Liver (tissue), 9 donors: Measurements from ENCODE around the gene CLGN. TPM values are rescaled to one million over a fixed set of nuclear protein-coding genes. Genes with fewer than 3 reads are reported as not detected.

Experiments used
- DNase-seq: peaks from one replicate; pipeline ENCODE4 v3.0.0-alpha.2; 2017; ENCODE audit warnings: low spot score
- H3K27ac ChIP-seq, 2 donors: one replicate each; pipeline ENCODE4 v1.7.0; 2013; ENCODE audit warnings: inconsistent platforms in 2 of 2, low read length in 2 of 2, control low read depth in 1 of 2, low read depth in 1 of 2, mild to moderate bottlenecking in 1 of 2
- H3K27me3 ChIP-seq, 4 donors: one replicate each; pipeline versions ENCODE4 v1.6.1 to v1.7.0; 2013; ENCODE audit warnings: low read length in 3 of 4, inconsistent platforms in 1 of 4, mild to moderate bottlenecking in 1 of 4, moderate library complexity in 1 of 4; ENCODE audit not compliant: control insufficient read depth in 4 of 4, insufficient read depth in 4 of 4
- H3K36me3 ChIP-seq, 4 donors: one replicate each; pipeline versions ENCODE4 v1.6.1 to v1.7.0; 2013; ENCODE audit warnings: low read length in 3 of 4, mild to moderate bottlenecking in 3 of 4, low read depth in 1 of 4, moderate library complexity in 1 of 4; ENCODE audit not compliant: control insufficient read depth in 4 of 4, insufficient read depth in 3 of 4
- H3K4me1 ChIP-seq, 4 donors: one replicate each; pipeline versions ENCODE4 v1.6.1 to v1.7.0; 2013; ENCODE audit warnings: low read length in 3 of 4, mild to moderate bottlenecking in 3 of 4, moderate library complexity in 1 of 4; ENCODE audit not compliant: control insufficient read depth in 4 of 4, insufficient read depth in 4 of 4
- H3K4me3 ChIP-seq, 3 donors: one replicate each; pipeline versions ENCODE4 v1.6.1 to v1.7.0; 2013; ENCODE audit warnings: low read length in 3 of 3, control low read depth in 1 of 3, low read depth in 1 of 3, mild to moderate bottlenecking in 1 of 3
- H3K9ac ChIP-seq, 2 donors: one replicate each; pipeline ENCODE4 v1.7.0; 2013; ENCODE audit warnings: low read length in 2 of 2, mild to moderate bottlenecking in 2 of 2, moderate library complexity in 2 of 2, control low read depth in 1 of 2, low read depth in 1 of 2
- H3K9me3 ChIP-seq, 4 donors: one replicate each; pipeline versions ENCODE4 v1.6.1 to v1.7.0; 2013; ENCODE audit warnings: low read length in 3 of 4; ENCODE audit not compliant: control insufficient read depth in 4 of 4
- GABPA ChIP-seq, 2 donors: IDR thresholded peaks in 1 of 2; conservative IDR thresholded peaks in 1 of 2; 2 replicates each; pipeline ENCODE4 v1.6.1; 2016; ENCODE audit warnings: antibody characterized with exemption in 2 of 2, mild to moderate bottlenecking in 1 of 2, moderate library complexity in 1 of 2
- HNF4A ChIP-seq, 2 donors: conservative IDR thresholded peaks; 2 replicates each; pipeline ENCODE4 v1.6.1; 2016; ENCODE audit warnings: antibody characterized with exemption in 2 of 2, mild to moderate bottlenecking in 2 of 2
- NR2F2 ChIP-seq: IDR thresholded peaks from 2 replicates; pipeline ENCODE4 v1.6.1; 2016; ENCODE audit warnings: antibody characterized with exemption
- RAD21 ChIP-seq, 2 donors: IDR thresholded peaks; 2 replicates each; pipeline ENCODE4 v1.6.1; 2016; ENCODE audit warnings: antibody characterized with exemption in 2 of 2, mild to moderate bottlenecking in 2 of 2
- TAF1 ChIP-seq: conservative IDR thresholded peaks from 2 replicates; pipeline ENCODE4 v1.6.1; 2016; ENCODE audit warnings: antibody characterized with exemption, mild to moderate bottlenecking
- ZBTB33 ChIP-seq: IDR thresholded peaks from 2 replicates; pipeline ENCODE4 v1.6.1; 2016; ENCODE audit warnings: antibody characterized with exemption
- WGBS: extraction: QIAGEN DNeasy Blood & Tissue Kit; methylation state at CpG from one replicate; pipeline ENCODE4 v1.1.7; 2013; 5-methylcytosine and 5-hydroxymethylcytosine counted together
- polyA plus RNA-seq, 2 donors: library from polyadenylated mRNA; stranded (reverse) in 1 of 2; unstranded in 1 of 2; fragments of 200-250 nt in 1 of 2; fragments of >200 nt in 1 of 2; fragmentation: Nextera tagmentation in 1 of 2; extraction: Ambion mirVana in 1 of 2; gene quantifications; one replicate each; pipeline versions ENCODE4 v1.2.1 to v1.2.3, GENCODE V29; 2013 to 2015
- total RNA-seq, 2 donors: library from RNA; depleted of rRNA; stranded (reverse); fragments of >200 nt; gene quantifications; one replicate each; pipeline ENCODE4 v1.2.3, GENCODE V29; 2014
- TF ChIP-seq, protein P1 (sequence below): fragments of 150-350 bp; IDR thresholded peaks from 2 replicates; pipeline ENCODE4 v1.5.1; 2017; ENCODE audit warnings: improper control_type of control experiment, low read depth, low read length; ENCODE audit not compliant: missing input control
- TF ChIP-seq, protein P2 (sequence below): IDR thresholded peaks from 2 replicates; pipeline ENCODE4 v1.6.1; 2016; ENCODE audit warnings: antibody characterized with exemption, mild to moderate bottlenecking
- TF ChIP-seq, protein P3 (sequence below): IDR thresholded peaks from 2 replicates; pipeline ENCODE4 v1.6.1; 2016; ENCODE audit warnings: antibody characterized with exemption
- TF ChIP-seq, protein P4 (sequence below): IDR thresholded peaks from 2 replicates; pipeline ENCODE4 v1.6.1; 2016; ENCODE audit warnings: antibody characterized with exemption
- donor health status: healthy.
- donor health status: healthy.
- donor health status: healthy.
- donor health status: healthy.
- donor health status: healthy.

Gene CLGN
- total and polyA plus RNA-seq, 4 donors = 1.0 to 8.2 (median 5.0) TPM

DNA sequence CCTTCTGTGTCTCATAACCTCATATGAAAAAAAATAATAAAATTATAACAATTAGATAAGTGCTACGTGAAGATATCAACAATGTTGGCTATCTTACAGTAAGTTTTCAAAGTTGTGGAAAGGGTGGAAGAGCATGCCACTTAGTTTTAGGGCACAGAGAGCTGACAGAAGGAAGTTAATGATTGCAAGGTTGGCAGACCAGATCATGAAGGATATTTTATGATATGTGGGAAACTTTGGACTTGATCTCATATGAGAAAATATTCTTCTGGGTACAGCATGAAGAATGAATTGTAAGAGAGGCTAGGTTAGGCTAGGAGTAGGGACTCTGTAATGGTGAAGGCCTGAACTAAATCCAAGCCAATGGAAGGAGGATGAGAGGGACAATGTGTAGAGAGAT is 36.2 kb upstream of the CLGN start (continued):
- no peak for TF ChIP-seq NR2F2
- TF ChIP-seq GABPA (IDR thresholded peaks at IDR 0.05 in 1 of 2, conservative IDR thresholded peaks at IDR 0.05 in 1 of 2) = no peak

- no peak overlapping the region for H3K4me3 ChIP-seq
- no peaks in the 10 kb centered on the region for H3K4me1 ChIP-seq
- H3K9me3 ChIP-seq = no peaks in the 10 kb centered on the region
- no peak overlapping the region for H3K27ac ChIP-seq
- no peaks in the 10 kb centered on the region for H3K27me3 ChIP-seq
- TF ChIP-seq HNF4A (conservative IDR thresholded peaks at IDR 0.05) (no peak), TAF1 (no peak), GABPA (IDR thresholded peaks at IDR 0.05 in 1 of 2, conservative IDR thresholded peaks at IDR 0.05 in 1 of 2) (no peak), ZBTB33 (no peak), RAD21 (IDR thresholded peaks at IDR 0.05) (no peak)
- TF ChIP-seq, protein P1, sequence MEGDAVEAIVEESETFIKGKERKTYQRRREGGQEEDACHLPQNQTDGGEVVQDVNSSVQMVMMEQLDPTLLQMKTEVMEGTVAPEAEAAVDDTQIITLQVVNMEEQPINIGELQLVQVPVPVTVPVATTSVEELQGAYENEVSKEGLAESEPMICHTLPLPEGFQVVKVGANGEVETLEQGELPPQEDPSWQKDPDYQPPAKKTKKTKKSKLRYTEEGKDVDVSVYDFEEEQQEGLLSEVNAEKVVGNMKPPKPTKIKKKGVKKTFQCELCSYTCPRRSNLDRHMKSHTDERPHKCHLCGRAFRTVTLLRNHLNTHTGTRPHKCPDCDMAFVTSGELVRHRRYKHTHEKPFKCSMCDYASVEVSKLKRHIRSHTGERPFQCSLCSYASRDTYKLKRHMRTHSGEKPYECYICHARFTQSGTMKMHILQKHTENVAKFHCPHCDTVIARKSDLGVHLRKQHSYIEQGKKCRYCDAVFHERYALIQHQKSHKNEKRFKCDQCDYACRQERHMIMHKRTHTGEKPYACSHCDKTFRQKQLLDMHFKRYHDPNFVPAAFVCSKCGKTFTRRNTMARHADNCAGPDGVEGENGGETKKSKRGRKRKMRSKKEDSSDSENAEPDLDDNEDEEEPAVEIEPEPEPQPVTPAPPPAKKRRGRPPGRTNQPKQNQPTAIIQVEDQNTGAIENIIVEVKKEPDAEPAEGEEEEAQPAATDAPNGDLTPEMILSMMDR = no peak
- TF ChIP-seq, protein P2, sequence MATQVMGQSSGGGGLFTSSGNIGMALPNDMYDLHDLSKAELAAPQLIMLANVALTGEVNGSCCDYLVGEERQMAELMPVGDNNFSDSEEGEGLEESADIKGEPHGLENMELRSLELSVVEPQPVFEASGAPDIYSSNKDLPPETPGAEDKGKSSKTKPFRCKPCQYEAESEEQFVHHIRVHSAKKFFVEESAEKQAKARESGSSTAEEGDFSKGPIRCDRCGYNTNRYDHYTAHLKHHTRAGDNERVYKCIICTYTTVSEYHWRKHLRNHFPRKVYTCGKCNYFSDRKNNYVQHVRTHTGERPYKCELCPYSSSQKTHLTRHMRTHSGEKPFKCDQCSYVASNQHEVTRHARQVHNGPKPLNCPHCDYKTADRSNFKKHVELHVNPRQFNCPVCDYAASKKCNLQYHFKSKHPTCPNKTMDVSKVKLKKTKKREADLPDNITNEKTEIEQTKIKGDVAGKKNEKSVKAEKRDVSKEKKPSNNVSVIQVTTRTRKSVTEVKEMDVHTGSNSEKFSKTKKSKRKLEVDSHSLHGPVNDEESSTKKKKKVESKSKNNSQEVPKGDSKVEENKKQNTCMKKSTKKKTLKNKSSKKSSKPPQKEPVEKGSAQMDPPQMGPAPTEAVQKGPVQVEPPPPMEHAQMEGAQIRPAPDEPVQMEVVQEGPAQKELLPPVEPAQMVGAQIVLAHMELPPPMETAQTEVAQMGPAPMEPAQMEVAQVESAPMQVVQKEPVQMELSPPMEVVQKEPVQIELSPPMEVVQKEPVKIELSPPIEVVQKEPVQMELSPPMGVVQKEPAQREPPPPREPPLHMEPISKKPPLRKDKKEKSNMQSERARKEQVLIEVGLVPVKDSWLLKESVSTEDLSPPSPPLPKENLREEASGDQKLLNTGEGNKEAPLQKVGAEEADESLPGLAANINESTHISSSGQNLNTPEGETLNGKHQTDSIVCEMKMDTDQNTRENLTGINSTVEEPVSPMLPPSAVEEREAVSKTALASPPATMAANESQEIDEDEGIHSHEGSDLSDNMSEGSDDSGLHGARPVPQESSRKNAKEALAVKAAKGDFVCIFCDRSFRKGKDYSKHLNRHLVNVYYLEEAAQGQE = no peak
- TF ChIP-seq, protein P3, sequence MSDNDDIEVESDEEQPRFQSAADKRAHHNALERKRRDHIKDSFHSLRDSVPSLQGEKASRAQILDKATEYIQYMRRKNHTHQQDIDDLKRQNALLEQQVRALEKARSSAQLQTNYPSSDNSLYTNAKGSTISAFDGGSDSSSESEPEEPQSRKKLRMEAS = no peak
- TF ChIP-seq, protein P4, sequence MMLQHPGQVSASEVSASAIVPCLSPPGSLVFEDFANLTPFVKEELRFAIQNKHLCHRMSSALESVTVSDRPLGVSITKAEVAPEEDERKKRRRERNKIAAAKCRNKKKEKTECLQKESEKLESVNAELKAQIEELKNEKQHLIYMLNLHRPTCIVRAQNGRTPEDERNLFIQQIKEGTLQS = no peak
- H3K9ac ChIP-seq = no peak overlapping the region
- no peak for DNase-seq
- H3K36me3 ChIP-seq = no peaks in the 10 kb centered on the region
- WGBS = 63% methylated on average over 3 of the region's 3 CpGs
These were observed 35.7 kb upstream of the CLGN start for GRCh38 chr4:140463182-140463581.

DNA sequence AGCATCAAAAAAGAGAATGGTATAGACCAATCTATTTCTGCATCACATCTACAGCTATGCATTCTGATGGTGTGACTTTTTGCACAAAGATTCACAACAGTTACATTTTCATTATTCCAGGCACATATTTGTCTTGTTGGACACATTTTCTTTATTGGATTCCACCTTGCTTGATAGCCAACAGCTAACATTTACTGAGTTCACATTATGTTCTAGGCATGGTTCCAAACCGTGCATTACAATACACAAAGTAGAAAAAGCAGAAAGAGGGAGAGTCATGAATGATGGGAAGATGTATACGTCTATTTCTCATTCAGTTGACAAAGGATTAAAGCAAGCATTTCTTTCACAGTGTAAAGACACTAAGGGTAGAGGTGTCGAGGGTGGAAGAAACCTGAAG is 22.9 kb upstream of the CLGN start:
- Histone ChIP-seq H3K36me3 (no peaks in the 10 kb centered on the region), H3K4me3 (no peak overlapping the region), H3K4me1 (no peaks in the 10 kb centered on the region), H3K9me3 (no peaks in the 10 kb centered on the region), H3K27ac (no peak overlapping the region), H3K9ac (no peak overlapping the region), H3K27me3 (no peaks in the 10 kb centered on the region)
- 70% methylated on average over 3 of the region's 3 CpGs for WGBS
- DNase-seq = no peak
- no peak for TF ChIP-seq GABPA (IDR thresholded peaks at IDR 0.05 in 1 of 2, conservative IDR thresholded peaks at IDR 0.05 in 1 of 2)
- TF ChIP-seq RAD21 (IDR thresholded peaks at IDR 0.05) = no peak
